GM23338 (cell line): ENCODE data around the gene TRIM14.

Source experiments
- POLR2AphosphoS5 ChIP-seq: IDR thresholded peaks from 2 replicates; pipeline ENCODE4 v1.6.1; 2016; ENCODE audit warnings: antibody characterized with exemption, low read depth
- REST ChIP-seq: IDR thresholded peaks from one replicate; pipeline ENCODE4 v1.6.1; 2018; ENCODE audit warnings: antibody characterized with exemption; ENCODE audit not compliant: unreplicated experiment

GRCh38 chr9:98049288-98050072, 69.5 kb downstream of the TRIM14 start:
- TF ChIP-seq REST (no peak), POLR2AphosphoS5 (no peak)
